GM18499 (cell line): ENCODE data around the gene ECHS1.
A peak's percentile ranks its signal among the peaks of the same experiment; 100 is the strongest.

Source experiments
- ATAC-seq: cut with Tn5 transposase; IDR thresholded peaks from one replicate; pipeline ENCODE4 v1.9.1; 2021; ENCODE audit warnings: moderate number of reproducible peaks; ENCODE audit not compliant: insufficient read depth, unreplicated experiment

Gene ECHS1

GRCh38 chr10:133347710-133348517 is 25.2 kb downstream of the ECHS1 start:
- no peak for ATAC-seq

DNA sequence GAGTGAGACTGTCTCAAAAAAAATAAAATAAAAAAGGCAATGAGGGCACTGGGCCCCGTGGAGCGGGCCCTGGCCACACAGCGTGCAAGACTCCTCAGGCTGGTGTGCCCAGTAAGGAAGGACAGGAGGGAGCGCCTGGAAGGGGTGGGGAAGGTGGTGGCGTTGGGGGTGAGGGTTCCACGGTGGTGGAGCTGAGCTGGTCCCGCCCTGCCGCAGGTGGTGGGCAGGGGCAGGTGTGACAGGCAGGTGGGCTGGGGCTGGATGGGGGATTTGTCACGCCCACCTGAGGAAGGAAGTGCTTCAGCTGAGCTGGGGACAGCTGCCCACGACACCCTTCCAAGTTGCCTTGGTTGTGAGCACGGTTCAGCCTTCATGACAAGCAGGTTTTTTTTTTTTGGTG is 26.7 kb downstream of the ECHS1 start:
- ATAC-seq, result no peak

DNA sequence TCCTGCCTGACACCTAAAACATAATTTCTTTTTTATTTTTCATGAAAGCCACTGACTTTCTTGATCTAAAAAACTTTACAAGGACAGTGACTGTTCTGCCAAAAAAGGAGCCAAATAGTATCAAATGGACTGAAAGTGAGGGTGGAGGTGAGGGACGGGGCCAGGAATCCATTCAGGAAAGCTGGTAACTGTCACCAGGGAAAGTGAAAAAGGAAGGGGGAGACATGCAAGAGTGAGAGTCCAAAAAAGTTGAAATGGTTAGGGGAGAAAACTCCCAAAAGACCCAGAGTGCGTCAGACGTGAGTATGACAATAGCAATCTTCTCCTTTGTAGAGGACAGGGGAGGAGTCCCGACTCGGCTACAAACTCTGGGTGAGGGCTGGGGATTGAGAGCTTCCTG is 28.9 kb downstream of the ECHS1 start:
- no peak for ATAC-seq

DNA sequence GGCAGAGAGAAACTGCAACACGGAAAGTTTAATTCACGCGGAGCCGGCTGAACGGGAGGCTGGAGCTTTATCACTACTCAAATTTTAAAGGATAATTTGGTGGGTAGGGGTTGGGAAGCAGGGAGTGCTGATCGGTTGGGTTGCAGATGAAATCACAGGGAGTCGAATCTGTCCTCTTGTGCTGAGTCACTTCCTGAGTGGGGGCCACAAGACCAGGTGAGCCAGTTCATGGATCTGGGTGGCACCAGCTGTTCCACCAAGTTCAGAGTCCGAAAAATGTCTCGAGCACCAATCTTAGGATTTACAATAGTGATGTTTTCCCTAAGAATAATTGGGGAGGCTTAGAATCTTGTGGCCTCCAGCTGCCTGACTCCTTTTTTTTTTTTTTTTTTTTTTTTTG is 29.6 kb downstream of the ECHS1 start:
- no peak for ATAC-seq

DNA sequence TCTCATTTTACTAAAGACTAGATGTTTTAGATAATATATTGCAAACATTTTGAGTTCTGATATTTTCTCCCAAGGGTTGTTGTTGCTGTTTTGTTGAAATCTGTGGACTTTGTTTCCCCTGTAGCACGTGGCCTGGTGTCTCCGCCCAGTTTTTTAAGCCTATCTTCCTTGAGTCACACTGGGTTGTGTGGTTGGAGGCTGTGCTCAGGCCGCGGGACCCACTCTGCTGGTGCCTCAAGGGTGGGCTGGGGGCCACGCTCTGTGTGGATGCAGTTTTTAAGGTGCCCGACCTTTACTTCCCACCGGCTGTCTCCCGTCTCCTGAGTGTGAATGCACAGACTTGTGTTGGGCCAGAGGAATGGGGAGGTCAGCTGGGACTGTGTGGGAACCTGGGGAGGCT is 30.2 kb downstream of the ECHS1 start:
- ATAC-seq, result no peak

DNA sequence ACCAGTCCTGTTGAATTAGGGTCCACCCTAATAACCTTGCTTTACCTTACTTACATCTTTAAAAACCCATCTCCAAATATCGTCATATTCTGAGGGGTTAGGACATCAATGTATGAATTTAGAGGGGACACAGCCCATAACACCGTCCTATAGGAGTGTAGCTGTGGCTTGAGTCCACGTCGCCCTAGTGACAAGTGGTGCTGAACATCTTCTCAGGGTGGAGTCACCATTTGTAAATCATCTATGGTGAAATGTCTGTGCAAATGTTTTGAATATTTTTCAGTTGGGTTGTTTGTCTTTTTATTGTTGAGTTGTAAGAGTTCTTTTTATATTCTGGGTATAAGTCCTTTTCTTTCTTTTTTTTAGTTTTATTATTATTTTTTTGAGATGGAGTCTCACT is 31.2 kb downstream of the ECHS1 start:
- ATAC-seq, result no peak

DNA sequence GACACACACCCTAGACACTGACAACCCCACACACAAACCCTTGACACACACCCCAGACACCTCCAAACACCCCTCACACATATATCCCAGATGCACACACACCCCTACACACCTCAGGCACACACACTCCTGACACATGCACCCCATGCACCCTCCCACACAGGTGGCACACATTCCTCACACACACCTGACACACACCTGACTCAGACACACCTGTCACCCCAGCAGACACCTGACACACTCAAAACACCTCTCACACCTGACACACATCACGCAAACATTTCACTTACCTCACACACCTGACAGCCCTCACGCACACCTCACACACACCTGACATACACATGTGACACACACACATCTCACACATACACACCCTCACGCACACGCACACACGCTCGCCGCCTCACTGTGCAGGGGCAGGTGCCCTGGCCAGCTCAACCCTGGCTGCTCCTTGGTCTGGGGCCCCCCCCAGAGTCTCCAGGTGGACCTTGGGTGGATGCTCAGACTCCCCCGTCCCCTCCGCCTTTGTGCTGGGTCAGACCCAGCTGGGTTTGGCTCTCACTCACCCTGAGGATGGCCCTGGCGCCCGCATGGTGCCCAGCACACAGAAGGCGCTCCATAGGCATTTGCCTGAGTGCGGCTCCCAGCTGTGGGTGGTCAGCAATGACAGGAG is 33.3 kb downstream of the ECHS1 start:
- ATAC-seq, result no peak

DNA sequence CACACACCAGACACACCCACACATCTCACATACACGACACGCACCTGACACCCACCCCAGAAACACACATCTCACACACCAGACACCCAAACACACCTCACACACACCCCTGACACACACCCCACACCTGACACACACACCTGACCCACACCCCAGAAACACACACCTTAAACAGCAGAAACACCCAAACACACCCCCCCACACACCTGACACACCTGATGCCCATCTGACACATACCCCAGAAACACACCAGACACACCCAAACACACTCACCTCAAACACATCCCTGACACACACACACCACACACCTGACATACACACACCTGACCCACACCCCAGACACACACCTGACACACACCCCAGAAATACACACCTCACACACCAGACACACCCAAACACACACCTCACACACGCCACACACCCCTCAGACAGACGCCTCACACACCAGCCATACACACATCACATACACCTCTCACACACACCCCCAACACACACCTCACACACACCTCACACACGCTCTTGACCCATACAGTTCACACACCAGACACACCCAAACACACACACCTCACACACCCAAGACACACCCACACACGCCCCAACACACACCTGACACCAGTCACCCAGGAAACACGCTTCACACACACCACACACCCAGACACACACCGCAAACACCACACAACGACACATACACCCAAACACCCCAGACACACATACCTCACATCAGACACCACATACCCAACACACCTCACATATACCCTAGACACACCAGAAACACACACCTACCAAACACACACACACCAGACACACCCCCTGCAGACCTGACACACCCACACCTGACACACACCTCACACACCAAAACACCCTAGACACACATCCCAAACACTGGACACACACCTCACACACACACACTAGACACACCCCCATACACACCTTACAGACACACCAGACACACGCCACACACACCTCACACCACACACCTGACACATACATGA is 34.8 kb downstream of the ECHS1 start:
- no peak for ATAC-seq

GRCh38 chr10:133337370-133337725 is 35.8 kb downstream of the ECHS1 start:
- ATAC-seq, result no peak

DNA sequence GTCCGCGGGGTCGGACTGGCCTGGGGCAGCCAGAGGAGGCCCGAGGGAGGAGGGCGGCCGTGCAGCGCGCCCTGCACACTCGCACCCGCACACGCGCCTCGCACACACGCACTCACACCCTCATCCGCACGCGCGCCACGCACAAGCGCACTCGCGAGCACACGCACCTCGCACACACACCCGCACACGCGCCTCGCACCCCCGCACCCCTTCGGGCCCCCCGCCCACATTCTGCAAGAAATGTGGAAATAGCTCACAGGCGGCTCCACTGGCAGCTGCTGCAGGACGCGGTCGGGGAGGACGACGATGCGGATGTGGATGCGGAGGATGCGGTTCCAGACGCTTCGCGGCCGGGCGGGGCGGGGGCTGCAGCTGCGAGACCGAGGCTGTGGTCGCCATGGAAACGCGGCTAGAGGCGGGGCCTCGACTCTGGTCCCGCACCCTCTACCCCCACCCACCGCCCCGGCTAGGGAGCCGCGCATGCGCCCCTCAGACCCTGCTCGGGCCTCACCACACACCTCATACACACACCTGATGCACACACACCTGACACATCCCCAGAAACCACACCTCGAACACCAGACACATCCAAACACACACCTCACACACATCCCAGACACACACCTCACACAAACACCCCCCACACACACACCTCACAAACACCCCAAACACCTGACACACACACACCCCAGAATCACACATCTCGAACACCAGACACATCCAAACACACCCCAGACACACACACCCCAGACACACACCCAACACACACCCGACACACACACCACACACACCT is 36.4 kb downstream of the ECHS1 start, which contains the start of gene CALY:
Gene CALY (minus strand): TSS at position 320 of the 793 bp plus-strand sequence. CDS start 7,907 bp downstream, outside the sequence.
- no peak for ATAC-seq

- ATAC-seq, result no peak
These were observed 37.0 kb downstream of the ECHS1 start for GRCh38 chr10:133336118-133336576.

GRCh38 chr10:133335246-133336117 is 37.7 kb downstream of the ECHS1 start:
- no peak for ATAC-seq

DNA sequence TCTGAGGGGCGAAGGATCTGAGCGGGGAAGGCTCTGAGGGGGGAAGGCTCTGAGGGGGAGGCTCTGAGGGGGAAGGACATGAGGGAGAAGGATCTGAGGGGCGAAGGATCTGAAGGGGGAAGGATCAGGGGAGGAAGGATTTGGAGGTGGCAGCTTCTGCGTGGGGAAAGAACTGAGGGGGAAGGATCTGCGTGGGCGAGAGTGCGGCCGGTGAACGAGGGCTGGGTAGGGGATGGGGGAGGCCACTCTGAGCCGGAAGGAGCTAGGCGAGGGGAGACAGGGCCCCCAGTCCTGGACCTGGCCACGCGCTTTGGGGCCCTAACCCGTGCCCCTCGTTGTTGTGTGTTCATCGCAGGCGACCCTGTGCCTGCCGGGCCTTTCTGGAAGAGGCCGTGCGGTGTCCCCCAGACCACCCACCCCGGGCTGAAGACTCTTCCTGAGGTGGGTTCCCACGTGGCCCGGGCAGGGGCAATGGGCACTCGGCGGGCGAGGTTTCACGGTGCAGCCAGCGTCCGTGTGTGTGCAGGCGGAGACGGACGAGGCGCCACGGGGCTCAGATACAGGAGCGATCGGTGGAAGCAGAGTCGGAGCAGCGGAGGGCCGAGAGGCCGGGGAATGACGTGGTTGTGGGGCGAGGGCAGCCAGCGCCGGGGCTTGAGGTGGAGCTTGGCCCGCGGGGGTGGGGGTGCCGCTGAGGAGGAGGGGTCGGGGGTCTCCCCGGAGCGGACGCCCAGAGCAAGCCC is 38.5 kb downstream of the ECHS1 start:
- ATAC-seq, result no peak

DNA sequence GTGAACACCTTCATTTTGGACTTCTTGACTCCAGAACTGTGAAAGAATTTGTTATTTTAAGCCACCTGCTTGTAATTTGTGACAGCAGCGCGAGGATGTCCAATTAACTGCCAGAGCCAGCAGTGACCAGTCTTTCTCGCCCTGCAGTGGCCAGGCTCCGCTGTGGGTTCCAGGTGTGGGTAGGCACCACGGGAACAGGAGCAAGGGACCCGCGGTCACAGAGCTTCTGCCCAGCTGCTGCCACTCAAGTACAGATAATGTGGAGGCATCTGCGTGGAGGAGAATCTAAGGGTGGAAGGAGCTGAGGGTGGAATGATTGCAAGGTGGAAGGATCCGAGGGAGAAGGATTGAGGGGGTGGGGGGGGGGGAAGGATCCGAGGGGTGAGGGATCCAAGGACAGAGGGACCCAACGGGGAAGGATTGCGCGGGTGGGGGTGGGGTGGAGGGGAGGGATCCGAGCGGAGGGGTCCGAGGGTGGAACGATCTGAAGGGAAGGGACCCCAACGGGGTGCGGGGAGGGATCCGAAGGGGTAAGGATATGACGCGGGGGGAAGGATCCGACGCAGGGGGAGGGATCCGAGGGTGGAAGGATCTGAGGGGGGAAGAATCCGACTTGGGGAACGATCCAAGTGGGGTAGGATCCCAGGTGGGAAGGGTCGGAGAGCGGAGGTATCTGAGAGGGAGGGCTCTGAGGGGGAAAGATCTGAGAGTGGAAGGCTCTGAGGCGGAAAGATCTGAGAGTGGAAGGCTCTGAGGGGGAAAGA is 40.0 kb downstream of the ECHS1 start:
- ATAC-seq, result no peak

- peak; percentile 73 for ATAC-seq
These were observed 43.5 kb downstream of the ECHS1 start for GRCh38 chr10:133329491-133330202.

GRCh38 chr10:133328358-133329343 is 44.5 kb downstream of the ECHS1 start:
- ATAC-seq, result no peak
